Body of pancreas (tissue), 4 donors: Measurements from ENCODE around the gene DNALI1.

Experiments
- CTCF ChIP-seq, 7 experiments: fragments of 450-650 bp in 4 of 7; fragments of 200-600 bp in 3 of 7; sonication (generic) in 3 of 7; IDR thresholded peaks; one replicate each; pipeline ENCODE4 v1.5.1; 2016 to 2019; ENCODE audit warnings: antibody characterized with exemption in 7 of 7
- POLR2A ChIP-seq, 3 donors: fragments of 450-650 bp; IDR thresholded peaks; one replicate each; pipeline ENCODE4 v1.6.1; 2016; ENCODE audit warnings: antibody characterized with exemption in 3 of 3, mild to moderate bottlenecking in 2 of 3

GRCh38 chr1:37588939-37589338, 32.2 kb downstream of the DNALI1 start:
- TF ChIP-seq POLR2A (IDR thresholded peaks at IDR 0.05) (no peak), CTCF (IDR thresholded peaks at IDR 0.05) (no peak)
